Measurements from ENCODE around the gene SULF2. TPM values are rescaled to one million over a fixed set of nuclear protein-coding genes. Genes with fewer than 3 reads are reported as not detected.

The SULF2 gene
- total RNA-seq, result 205 and 214 TPM in 2 replicates

GRCh38 chr20:47785311-47785853 lies at the start of gene SULF2:
Gene SULF2, minus strand, starts transcription at chr20:47785481. Its CDS starts 28,118 bp downstream, at chr20:47757363.

Small RNA genes within 50 kb of the gene (small RNA-seq; reads per million reads assigned to genes)
- gene RNU7-173P, result not detected

All from vein endothelial cell (primary cell).